Stimulated activated CD8-positive, alpha-beta memory T cell treated with anti-CD3 and anti-CD28 coated beads, Interleukin-7, amount 100 ng/mL, for 1 hour (primary cell): Measurements from ENCODE around the gene ZNF467.

Experiments
- DNase-seq, 2 donors: peaks; one replicate each; pipeline ENCODE4 v3.0.0-alpha.2; 2020; ENCODE audit warnings: low read depth in 2 of 2

The ZNF467 gene, protein sequence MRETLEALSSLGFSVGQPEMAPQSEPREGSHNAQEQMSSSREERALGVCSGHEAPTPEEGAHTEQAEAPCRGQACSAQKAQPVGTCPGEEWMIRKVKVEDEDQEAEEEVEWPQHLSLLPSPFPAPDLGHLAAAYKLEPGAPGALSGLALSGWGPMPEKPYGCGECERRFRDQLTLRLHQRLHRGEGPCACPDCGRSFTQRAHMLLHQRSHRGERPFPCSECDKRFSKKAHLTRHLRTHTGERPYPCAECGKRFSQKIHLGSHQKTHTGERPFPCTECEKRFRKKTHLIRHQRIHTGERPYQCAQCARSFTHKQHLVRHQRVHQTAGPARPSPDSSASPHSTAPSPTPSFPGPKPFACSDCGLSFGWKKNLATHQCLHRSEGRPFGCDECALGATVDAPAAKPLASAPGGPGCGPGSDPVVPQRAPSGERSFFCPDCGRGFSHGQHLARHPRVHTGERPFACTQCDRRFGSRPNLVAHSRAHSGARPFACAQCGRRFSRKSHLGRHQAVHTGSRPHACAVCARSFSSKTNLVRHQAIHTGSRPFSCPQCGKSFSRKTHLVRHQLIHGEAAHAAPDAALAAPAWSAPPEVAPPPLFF

GRCh38 chr7:149773446-149774236 is at the start of gene ZNF467:
TSS of gene ZNF467 (minus strand) at chr7:149773588. CDS start at chr7:149771032, 2,556 bp downstream.
- DNase-seq, result no peak

DNA sequence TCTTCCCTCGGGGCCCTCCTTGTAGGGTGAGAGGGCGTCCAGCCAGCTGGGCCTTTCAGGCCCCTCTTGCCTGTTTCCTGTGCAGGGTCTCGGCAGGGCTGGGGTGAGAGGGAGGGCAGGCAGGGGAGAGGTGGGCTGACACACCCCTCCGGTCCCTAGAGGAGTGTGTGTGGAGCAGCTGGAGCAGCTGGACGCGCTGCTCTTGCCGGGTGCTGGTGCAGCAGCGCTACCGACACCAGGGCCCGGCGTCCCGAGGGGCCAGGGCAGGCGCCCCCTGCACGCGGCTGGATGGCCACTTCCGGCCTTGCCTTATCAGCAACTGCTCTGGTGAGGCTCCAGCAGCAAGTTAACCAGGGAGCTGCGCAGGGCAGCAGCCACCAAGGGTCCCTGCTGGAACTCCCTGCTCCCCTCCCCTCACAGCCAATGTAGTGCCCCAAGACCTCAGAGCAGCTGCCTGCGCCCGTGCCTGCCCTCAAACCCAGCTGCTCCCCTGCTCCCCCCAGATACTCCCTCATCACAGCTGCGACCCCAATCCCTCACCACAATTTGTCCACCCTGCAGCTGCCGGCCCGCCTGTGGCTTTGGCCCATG is 49.1 kb upstream of the ZNF467 start:
- DNase-seq, result no peak

- DNase-seq, result no peak
Observed at GRCh38 chr7:149821191-149822148, 48.1 kb upstream of the ZNF467 start.

DNA sequence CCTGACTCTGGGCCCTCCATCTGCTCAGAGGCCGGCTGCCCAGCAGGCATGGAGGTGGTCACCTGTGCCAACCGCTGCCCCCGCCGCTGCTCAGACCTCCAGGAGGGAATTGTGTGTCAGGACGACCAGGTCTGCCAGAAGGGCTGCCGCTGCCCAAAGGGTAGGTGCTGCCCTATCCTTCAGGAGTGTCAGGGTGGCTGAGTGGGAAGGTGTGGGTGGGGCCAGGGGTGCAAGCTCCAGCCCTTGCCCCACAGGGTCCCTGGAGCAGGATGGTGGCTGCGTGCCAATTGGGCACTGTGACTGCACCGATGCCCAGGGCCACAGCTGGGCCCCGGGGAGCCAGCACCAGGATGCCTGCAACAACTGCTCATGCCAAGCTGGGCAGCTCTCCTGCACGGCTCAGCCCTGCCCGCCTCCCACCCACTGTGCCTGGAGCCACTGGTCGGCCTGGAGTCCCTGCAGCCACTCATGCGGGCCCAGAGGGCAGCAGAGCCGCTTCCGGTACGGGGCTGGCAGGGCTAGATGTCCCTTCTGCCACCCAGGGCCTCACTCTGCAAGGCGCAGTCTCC is 47.3 kb upstream of the ZNF467 start:
- no peak for DNase-seq

- DNase-seq, result no peak
Observed at GRCh38 chr7:149819961-149820340, 46.6 kb upstream of the ZNF467 start.

- DNase-seq, result no peak
Observed at GRCh38 chr7:149819141-149819960, 46.0 kb upstream of the ZNF467 start.

GRCh38 chr7:149818536-149818840 is 45.1 kb upstream of the ZNF467 start:
- no peak for DNase-seq

- no peak for DNase-seq
Observed at GRCh38 chr7:149817836-149818535, 44.6 kb upstream of the ZNF467 start.

GRCh38 chr7:149817301-149817771 is 43.9 kb upstream of the ZNF467 start:
- DNase-seq, result no peak

GRCh38 chr7:149816794-149817193 is 43.4 kb upstream of the ZNF467 start:
- no peak for DNase-seq

DNA sequence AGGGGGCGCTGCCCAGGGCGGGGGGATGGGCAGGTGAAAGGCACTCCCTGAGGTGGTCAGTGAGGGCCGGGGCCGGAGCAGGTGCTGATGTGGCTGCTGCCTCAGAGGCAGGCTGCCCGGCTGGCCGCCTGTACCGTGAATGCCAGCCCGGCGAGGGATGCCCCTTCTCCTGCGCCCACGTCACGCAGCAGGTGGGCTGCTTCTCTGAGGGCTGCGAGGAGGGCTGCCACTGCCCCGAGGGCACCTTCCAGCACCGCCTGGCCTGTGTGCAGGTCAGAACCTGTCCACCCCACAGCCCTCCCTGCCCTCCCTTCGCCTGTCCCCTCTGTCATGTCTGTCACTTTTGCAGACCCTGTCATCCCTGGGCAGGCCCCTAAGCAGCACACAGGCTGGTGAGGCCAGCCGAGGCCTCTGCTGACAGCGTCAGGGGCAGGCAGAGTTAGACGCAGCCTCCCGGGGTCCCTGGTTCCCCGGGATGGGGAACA is 42.9 kb upstream of the ZNF467 start:
- DNase-seq, result no peak

GRCh38 chr7:149815661-149816266 is 42.4 kb upstream of the ZNF467 start:
- DNase-seq, result no peak

DNA sequence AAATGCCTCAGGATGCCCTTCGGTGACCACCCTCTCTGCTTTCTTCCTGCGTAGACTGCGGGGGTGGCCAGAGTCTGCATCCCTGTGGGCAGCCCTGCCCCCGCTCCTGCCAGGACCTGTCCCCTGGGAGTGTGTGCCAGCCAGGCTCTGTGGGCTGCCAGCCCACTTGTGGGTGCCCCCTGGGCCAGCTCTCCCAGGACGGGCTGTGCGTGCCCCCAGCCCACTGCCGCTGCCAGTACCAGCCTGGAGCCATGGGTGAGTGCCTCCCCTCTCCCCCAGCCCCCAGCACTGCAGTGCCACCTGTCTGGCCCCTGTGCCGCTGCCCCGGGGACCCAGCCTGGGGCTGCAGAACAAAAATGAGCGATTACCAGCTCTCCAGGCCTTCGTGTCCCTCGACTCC is 41.7 kb upstream of the ZNF467 start:
- DNase-seq, result no peak

DNA sequence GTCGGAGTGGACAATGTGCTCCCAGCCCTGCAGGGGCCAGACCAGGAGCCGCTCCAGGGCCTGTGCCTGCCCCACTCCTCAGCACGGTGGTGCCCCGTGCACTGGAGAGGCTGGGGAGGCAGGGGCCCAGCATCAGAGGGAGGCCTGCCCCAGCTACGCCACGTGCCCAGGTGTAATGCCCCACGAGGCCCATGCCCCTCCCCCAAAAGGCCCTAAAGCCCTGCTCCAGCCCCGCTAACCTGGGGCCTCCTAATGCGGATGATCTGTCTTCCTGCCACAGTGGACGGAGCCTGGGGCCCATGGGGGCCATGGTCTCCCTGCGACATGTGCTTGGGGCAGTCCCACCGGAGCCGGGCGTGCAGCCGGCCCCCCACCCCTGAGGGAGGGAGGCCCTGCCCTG is 41.1 kb upstream of the ZNF467 start:
- no peak for DNase-seq

DNA sequence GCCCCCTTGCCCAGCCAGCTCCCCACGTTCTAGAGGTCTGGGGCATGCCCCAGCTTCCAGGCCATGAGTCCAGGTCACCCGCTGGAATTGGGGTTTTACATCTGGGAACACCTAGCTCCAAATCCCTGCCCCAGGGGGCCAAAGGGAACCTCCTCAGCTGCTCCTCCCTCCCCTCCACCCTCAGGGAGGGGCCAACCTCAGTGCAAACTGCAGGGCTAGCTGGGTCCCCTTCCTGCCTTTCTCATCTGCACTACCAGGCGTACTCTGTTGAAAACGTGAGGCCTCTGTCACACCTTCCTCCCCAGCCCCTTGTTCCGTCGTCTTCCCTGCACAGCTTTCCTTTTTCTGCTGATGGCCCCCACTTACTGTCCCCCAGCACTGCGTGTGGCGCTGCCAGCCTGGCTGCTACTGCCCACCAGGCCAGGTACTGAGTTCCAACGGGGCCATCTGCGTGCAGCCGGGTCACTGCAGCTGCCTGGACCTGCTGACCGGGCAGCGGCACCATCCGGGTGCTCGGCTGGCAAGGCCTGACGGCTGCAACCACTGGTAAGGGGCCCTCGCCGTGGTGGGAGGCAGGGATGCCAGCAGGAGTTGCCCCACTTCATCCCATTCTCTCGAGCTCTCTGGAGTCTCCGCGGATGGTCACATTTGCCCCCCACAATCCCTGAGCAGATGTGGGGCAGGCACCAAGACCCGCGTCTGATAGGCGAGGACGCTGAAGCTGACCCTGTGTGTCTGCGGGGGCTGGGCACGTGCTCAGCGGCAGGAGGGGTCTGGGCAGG is 40.1 kb upstream of the ZNF467 start:
- DNase-seq, result no peak

GRCh38 chr7:149811831-149812490 is 38.6 kb upstream of the ZNF467 start:
- DNase-seq, result no peak

DNA sequence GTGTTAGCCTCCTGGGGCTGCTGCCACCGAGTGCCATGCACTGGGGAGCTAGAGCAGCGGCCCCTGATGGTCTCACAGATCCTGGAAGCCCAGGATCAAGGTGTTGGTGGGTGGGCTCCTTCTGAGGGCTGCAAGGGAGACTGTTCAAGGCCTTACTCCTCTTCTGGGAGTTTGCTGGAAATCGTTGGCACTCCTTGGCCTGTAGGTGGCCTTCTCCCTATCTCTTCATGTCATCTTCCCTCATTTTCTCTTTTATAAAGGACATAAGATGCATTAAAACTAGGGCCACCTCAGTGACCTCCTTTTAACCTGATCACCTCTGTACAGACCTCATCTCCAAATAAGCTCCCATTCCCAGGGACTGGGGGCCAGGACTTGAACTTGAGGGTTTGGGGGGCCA is 37.8 kb upstream of the ZNF467 start:
- DNase-seq, result no peak
